ENCODE measurements around the gene SLC25A12. TPM values are rescaled to one million over a fixed set of nuclear protein-coding genes. Genes with fewer than 3 reads are reported as not detected.

Gene SLC25A12
- polyA plus RNA-seq, 1 experiment, result 16.3 TPM

GRCh38 chr2:171874963-171875362, 19.1 kb downstream of the SLC25A12 start:
- Histone ChIP-seq H3K27me3 (ENCODE audit: control insufficient read depth, insufficient read depth, low read length) (no peaks in the 10 kb centered on the region), H3K36me3 (ENCODE audit: control insufficient read depth, insufficient read depth, low read length) (no peaks in the 10 kb centered on the region), H3K4me3 (ENCODE audit: low read depth, low read length) (no peak overlapping the region)
- DNase-seq (ENCODE audit: low read depth), result no peak
- ChIA-PET CTCF (no interaction called here), POLR2A (no interaction called here)
- TF ChIP-seq CTCF (IDR thresholded peaks at IDR 0.05; ENCODE audit: insufficient read depth, low read depth, low read length), result no peak

GRCh38 chr2:171874517-171874916, 19.5 kb downstream of the SLC25A12 start:
- H3K27me3 ChIP-seq (ENCODE audit: control insufficient read depth, insufficient read depth, low read length), result no peaks in the 10 kb centered on the region
- ChIA-PET POLR2A (no interaction called here), CTCF (no interaction called here)
- no peak for TF ChIP-seq CTCF (IDR thresholded peaks at IDR 0.05; ENCODE audit: insufficient read depth, low read depth, low read length)
- no peak for DNase-seq (ENCODE audit: low read depth)
- no peak overlapping the region for H3K4me3 ChIP-seq (ENCODE audit: low read depth, low read length)
- no peaks in the 10 kb centered on the region for H3K36me3 ChIP-seq (ENCODE audit: control insufficient read depth, insufficient read depth, low read length)

GRCh38 chr2:171864357-171864985, 29.6 kb downstream of the SLC25A12 start:
- ChIA-PET CTCF (no interaction called here), POLR2A (no interaction called here)
- DNase-seq (ENCODE audit: low read depth), result no peak
- H3K4me3 ChIP-seq (ENCODE audit: low read depth, low read length), result no peak overlapping the region
- H3K36me3 ChIP-seq (ENCODE audit: control insufficient read depth, insufficient read depth, low read length), result no peaks in the 10 kb centered on the region
- no peaks in the 10 kb centered on the region for H3K27me3 ChIP-seq (ENCODE audit: control insufficient read depth, insufficient read depth, low read length)
- TF ChIP-seq CTCF (IDR thresholded peaks at IDR 0.05; ENCODE audit: insufficient read depth, low read depth, low read length), result no peak

- DNase-seq (ENCODE audit: low read depth), result no peak
- H3K27me3 ChIP-seq (ENCODE audit: control insufficient read depth, insufficient read depth, low read length), result no peaks in the 10 kb centered on the region
- POLR2A ChIA-PET, result no interaction called here
- H3K36me3 ChIP-seq (ENCODE audit: control insufficient read depth, insufficient read depth, low read length), result no peaks in the 10 kb centered on the region
- H3K4me3 ChIP-seq (ENCODE audit: low read depth, low read length), result no peak overlapping the region
- CTCF ChIA-PET, result no interaction called here
- TF ChIP-seq CTCF (IDR thresholded peaks at IDR 0.05; ENCODE audit: insufficient read depth, low read depth, low read length), result no peak
Measured at GRCh38 chr2:171862501-171862900, 31.5 kb downstream of the SLC25A12 start.

GRCh38 chr2:171858397-171858958, 35.6 kb downstream of the SLC25A12 start:
- H3K4me3 ChIP-seq (ENCODE audit: low read depth, low read length), result no peak overlapping the region
- no peak for TF ChIP-seq CTCF (IDR thresholded peaks at IDR 0.05; ENCODE audit: insufficient read depth, low read depth, low read length)
- H3K36me3 ChIP-seq (ENCODE audit: control insufficient read depth, insufficient read depth, low read length), result no peaks in the 10 kb centered on the region
- no peaks in the 10 kb centered on the region for H3K27me3 ChIP-seq (ENCODE audit: control insufficient read depth, insufficient read depth, low read length)
- DNase-seq (ENCODE audit: low read depth), result no peak
- ChIA-PET CTCF (interaction anchor here (1.1 kb wide), 1 partner anchor 22 kb away, joined by 3 read pairs; no protein-coding TSS in a partner anchor), POLR2A (no interaction called here)

Data from BJ (cell line).